ENCODE measurements around the gene PLEKHM2.

PLEKHM2 gene

DNA sequence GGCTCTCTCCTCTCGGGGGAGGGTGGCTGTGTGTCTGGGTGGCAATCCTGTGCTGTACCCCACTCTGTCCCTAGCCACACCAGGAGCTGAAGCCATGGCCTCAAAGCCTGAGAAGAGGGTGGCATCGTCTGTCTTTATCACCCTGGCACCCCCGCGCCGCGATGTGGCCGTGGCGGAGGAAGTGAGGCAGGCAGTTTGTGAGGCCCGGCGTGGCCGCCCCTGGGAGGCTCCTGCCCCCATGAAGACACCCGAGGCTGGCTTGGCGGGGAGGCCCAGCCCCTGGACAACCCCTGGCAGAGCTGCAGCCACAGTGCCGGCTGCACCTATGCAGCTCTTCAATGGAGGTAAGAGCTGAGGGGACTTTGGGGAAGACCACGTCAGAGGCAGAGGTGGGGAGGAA, 80.8 kb downstream of the PLEKHM2 start:
- H3K4me3 ChIP-seq (ENCODE audit: low read length) = no peak overlapping the region
- no peak for DNase-seq (ENCODE audit: low read depth)
- TF ChIP-seq, protein P1, sequence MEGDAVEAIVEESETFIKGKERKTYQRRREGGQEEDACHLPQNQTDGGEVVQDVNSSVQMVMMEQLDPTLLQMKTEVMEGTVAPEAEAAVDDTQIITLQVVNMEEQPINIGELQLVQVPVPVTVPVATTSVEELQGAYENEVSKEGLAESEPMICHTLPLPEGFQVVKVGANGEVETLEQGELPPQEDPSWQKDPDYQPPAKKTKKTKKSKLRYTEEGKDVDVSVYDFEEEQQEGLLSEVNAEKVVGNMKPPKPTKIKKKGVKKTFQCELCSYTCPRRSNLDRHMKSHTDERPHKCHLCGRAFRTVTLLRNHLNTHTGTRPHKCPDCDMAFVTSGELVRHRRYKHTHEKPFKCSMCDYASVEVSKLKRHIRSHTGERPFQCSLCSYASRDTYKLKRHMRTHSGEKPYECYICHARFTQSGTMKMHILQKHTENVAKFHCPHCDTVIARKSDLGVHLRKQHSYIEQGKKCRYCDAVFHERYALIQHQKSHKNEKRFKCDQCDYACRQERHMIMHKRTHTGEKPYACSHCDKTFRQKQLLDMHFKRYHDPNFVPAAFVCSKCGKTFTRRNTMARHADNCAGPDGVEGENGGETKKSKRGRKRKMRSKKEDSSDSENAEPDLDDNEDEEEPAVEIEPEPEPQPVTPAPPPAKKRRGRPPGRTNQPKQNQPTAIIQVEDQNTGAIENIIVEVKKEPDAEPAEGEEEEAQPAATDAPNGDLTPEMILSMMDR (conservative IDR thresholded peaks at IDR 0.05; ENCODE audit: low read length) = no peak

DNA sequence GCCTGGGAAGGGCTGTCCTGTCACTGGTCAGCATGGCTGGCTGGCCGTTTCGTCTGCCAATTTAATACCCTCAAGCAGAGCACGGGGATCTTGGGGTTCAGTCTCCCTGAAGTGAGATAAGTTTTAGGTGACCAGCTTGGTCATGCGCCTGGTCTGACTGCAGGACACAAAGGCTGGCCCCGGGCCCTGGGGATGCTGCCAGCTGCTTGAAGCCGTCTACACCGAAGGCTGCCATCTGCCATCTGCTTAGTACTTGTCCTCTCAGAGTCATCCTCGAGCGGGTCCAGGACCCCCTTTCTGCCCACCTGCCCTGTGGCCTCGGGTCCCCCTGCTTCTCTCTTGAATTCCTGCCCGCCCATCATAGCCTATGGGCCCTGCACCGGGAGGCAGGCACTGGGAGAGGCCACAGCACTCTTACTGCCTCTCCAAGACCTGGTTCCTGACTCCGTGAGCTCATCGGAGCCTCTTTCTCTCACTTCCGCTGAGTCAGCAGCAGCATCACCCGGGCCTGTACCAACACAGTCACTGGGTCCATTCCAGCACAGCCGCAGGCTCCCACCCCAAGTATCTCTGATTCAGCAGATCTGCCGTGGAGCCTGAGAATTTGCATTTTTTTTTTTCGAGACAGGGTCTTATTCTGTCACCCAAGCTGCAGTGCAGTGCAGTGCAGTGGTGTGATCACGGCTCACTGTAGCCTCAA, 81.5 kb downstream of the PLEKHM2 start:
- TF ChIP-seq, protein P1 (conservative IDR thresholded peaks at IDR 0.05; ENCODE audit: low read length) = no peak

DNA sequence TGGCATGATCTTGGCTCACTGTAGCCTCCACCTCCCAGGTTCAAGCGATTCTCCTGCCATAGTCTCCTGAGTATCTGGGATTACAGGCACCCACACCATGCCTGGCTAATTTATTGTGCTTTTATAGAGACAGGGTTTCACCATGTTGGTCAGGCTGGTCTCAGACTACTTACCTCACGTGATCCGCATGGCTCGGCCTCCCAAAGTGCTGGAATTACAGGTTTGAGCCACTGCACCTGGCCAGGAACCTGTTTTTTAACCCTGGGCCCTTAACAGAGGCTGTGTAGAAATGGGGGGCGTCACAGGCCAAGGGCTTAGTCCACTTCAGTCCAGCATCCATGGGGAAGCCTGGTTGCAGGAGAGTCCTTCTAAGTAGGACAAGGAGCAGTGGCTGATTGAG, 83.8 kb downstream of the PLEKHM2 start:
- TF ChIP-seq, protein P1 (conservative IDR thresholded peaks at IDR 0.05; ENCODE audit: low read length) = no peak
- H3K4me3 ChIP-seq (ENCODE audit: low read length) = no peak overlapping the region
- DNase-seq (ENCODE audit: low read depth) = no peak

More for the DNA sequence above, 81.5 kb downstream of the PLEKHM2 start:
- no peak overlapping the region for H3K4me3 ChIP-seq (ENCODE audit: low read length)
- peak; percentile 78 for DNase-seq (ENCODE audit: low read depth)

DNA sequence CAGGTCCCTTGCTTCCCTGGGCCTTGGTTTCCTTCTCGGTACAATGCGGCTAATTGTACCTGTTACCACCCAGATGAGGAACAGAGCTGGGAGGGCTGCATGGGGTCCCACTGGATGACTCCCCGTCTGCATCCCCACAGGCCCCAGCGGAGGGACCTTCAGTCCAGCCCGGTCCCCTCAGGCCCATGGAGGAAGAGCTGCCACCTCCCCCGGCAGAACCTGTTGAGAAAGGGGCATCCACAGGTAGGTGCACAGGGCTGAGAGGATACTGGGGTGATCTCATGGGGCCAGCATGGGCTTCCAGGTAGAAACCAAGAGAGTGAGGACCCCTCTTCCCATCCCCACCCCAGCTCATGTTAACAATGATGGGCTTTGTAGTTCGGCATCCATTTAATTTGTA, 84.3 kb downstream of the PLEKHM2 start:
- DNase-seq (ENCODE audit: low read depth) = no peak
- no peak overlapping the region for H3K4me3 ChIP-seq (ENCODE audit: low read length)
- TF ChIP-seq, protein P1 (conservative IDR thresholded peaks at IDR 0.05; ENCODE audit: low read length) = no peak

DNA sequence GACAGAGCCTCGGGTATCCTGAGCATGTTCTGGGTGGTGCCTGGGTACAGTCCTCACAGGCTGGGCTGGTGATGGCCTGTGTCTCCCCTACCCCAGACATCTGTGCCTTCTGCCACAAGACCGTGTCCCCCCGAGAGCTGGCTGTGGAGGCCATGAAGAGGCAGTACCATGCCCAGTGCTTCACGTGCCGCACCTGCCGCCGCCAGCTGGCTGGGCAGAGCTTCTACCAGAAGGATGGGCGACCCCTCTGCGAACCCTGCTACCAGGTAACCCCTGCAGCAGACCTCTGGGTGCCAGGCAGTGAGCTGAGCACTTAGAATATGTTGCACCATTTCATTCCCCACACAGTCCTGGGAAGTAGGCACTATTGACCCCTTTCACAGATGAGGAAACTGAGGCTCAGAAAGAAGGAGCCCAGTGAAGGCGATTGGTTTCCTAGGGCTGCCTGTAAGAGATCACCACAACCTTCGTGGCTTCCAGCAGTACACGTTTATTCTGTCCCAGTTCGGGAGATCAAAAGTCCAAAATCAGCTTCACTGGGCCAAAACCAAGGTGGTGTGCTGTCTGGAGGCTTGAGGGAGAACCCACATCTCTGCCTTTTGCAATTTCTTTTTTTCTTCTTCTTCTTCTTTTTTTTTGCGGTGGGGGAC, 86.3 kb downstream of the PLEKHM2 start:
- H3K4me3 ChIP-seq (ENCODE audit: low read length) = no peak overlapping the region
- DNase-seq (ENCODE audit: low read depth) = no peak
- TF ChIP-seq, protein P1 (conservative IDR thresholded peaks at IDR 0.05; ENCODE audit: low read length) = no peak

DNA sequence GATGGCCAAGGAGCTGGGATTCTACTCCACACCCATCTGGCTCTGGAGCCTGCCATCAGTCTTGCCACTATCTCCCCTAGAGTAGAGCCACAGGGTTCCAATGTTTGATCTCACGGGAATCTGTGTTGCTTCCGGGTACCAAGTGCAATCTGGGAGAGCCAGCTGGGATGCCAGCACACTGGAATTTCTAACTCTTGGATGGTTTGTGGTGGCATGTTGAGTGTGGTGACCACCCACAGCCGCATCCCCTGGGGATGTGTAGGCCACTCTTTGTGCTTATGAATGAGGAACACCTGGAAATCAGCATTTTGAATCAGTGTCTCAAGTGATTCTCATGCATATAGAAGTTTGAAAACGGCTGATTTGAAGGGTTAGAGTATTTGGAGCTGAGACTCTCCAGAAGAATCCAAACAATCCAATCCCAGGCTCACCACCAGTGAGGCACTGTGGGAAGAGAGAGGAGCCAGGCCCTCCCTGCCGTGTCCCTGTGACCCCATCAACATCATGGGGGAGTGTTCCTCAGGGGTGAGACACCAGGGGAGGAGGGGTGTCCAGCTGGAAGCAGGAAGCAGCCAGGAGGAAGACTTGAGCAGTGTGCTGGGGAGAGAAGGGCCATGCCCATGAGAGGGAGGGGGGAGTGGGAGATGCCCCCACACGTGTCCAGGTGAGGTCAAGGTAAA, 87.9 kb downstream of the PLEKHM2 start:
- TF ChIP-seq, protein P1 (conservative IDR thresholded peaks at IDR 0.05; ENCODE audit: low read length) = no peak
- no peak overlapping the region for H3K4me3 ChIP-seq (ENCODE audit: low read length)
- DNase-seq (ENCODE audit: low read depth) = no peak

Measured in AG10803 (cell line).